Activated CD4-positive, alpha-beta memory T cell treated with anti-CD3 and anti-CD28 coated beads, Interleukin-2, amount 10 ng/mL, durations not matched to agents 7 days and 5 days (primary cell): ENCODE measurements around the gene KCNE3. TPM values are rescaled to one million over a fixed set of nuclear protein-coding genes. Genes with fewer than 3 reads are reported as not detected.

Source experiments
- CTCF ChIA-PET: fragments of 350-600 bp; sonication (Branson Sonifier 250); formaldehyde crosslinking; loops from one replicate; lab custom pipeline; 2021; ENCODE audit warnings: antibody characterized with exemption, inconsistent platforms; lab: Charles Lee
- POLR2A ChIA-PET: fragments of 350-600 bp; sonication (Branson Sonifier 250); formaldehyde crosslinking; loops from one replicate; lab custom pipeline; 2021; ENCODE audit warnings: antibody characterized with exemption; lab: Charles Lee
- DNase-seq: peaks from one replicate; pipeline ENCODE4 v3.0.0-alpha.2; 2020
- H3K27ac Mint-ChIP-seq: one replicate; pipeline ENCODE4 v1.8.0; 2021; ENCODE audit warnings: mild to moderate bottlenecking, mixed read lengths
- H3K27me3 Mint-ChIP-seq: one replicate; pipeline ENCODE4 v1.8.0; 2021; ENCODE audit warnings: mixed read lengths
- H3K36me3 Mint-ChIP-seq: one replicate; pipeline ENCODE4 v1.8.0; 2021; ENCODE audit warnings: low read depth, mixed read lengths
- H3K4me1 Mint-ChIP-seq: one replicate; pipeline ENCODE4 v1.8.0; 2021; ENCODE audit warnings: mixed read lengths
- H3K4me3 Mint-ChIP-seq: one replicate; pipeline ENCODE4 v1.8.0; 2021; ENCODE audit warnings: mild to moderate bottlenecking, mixed read lengths
- H3K9me3 Mint-ChIP-seq: one replicate; pipeline ENCODE4 v1.8.0; 2021; ENCODE audit warnings: mixed read lengths
- total RNA-seq, 2 experiments: library from RNA; stranded (reverse); gene quantifications; one replicate each; pipeline ENCODE4 v1.2.3, GENCODE V29; 2021

KCNE3 gene
- total RNA-seq, 2 experiments from 2014 or later: not detected

DNA sequence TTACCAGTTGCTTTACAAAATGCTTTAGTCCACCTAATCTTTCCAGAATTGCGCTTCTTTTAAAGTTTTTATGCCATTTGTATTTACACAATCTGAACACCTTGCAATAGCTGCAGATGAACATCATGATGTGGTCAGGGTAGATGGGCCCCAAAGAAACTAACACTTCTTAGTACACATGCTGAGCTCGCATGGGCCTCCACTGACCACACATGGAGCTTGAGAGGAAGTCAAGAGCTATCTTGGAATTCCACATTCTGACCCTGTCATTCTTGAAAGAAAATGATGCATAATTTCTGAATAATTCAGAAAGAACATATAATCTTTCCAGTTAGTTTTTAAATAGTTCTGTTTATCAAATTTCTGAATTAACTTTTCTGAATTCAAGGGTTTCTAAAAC, 18.5 kb upstream of the KCNE3 start:
- ChIA-PET POLR2A (no interaction called here), CTCF (no interaction called here)
- H3K4me1 Mint-ChIP-seq: no peaks in the 10 kb centered on the region
- no peaks in the 10 kb centered on the region for H3K36me3 Mint-ChIP-seq
- peaks cover 7% of the 10 kb centered on the region for H3K27me3 Mint-ChIP-seq
- no peak for DNase-seq
- no peak overlapping the region for H3K4me3 Mint-ChIP-seq
- H3K27ac Mint-ChIP-seq: no peak overlapping the region
- H3K9me3 Mint-ChIP-seq: no peaks in the 10 kb centered on the region

DNA sequence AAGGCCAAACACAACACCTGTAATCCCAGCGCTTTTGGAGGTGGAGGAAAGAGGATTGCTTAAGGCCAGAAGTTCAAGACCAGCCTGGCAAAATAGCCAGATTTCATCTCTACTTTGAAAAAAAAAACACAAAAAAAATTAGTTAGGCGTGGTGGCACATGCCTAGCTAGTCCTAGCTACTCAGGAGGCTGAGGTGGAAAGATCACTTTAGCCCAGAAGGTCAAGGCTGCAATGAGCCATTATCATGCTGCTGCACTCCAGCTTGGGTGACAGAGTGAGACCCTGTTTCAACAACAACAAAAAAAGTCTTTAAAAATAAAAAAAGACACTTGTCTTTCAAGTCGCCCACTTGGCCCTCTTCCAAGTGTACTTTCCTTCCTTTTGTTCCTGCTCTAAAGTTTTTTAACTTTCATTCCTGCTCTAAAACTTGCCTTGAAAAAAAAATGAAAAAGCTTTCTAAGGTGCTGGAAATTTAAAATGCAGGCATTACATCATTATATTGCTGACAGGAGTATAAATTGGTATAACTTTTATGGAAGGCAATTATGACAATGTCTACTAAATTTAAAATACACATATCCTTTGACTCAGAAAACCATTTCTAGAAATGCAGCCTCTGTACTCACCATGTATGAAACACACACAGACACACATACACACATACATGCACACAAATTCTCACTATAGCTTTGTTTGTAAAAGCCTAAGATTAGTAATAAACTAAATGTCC, 13.5 kb upstream of the KCNE3 start:
- peaks cover 13% of the 10 kb centered on the region for H3K27me3 Mint-ChIP-seq
- no peaks in the 10 kb centered on the region for H3K9me3 Mint-ChIP-seq
- DNase-seq: no peak
- ChIA-PET POLR2A (no interaction called here), CTCF (interaction anchor here (1.1 kb wide), 2 partner anchors 27 to 31 kb away, joined by 3 to 5 read pairs; no protein-coding TSS in a partner anchor)
- no peaks in the 10 kb centered on the region for H3K36me3 Mint-ChIP-seq
- no peak overlapping the region for H3K27ac Mint-ChIP-seq
- H3K4me3 Mint-ChIP-seq: no peak overlapping the region
- no peaks in the 10 kb centered on the region for H3K4me1 Mint-ChIP-seq

DNA sequence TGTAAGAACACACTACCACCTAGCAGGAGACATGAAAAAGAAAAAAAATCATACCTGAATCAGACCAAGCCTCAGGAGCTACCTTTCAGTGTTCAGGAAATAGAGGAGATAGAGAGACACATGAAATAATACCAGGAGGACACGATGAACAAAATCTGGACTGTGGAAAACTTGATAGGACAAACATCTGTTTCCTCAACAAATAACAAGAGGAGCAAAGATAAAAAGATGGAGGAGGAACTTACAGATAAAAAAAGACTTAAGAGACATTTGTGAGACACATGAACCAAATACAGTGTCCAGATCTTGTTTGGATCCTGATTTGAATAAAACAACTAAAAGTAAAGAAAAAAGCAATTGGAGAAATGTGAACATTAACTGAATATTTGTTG, 12.4 kb upstream of the KCNE3 start:
- ChIA-PET CTCF (no interaction called here), POLR2A (interaction anchor here (1.6 kb wide), 1 partner anchor 15 kb away, joined by 4 read pairs; no protein-coding TSS in a partner anchor)
- H3K36me3 Mint-ChIP-seq: no peaks in the 10 kb centered on the region
- no peaks in the 10 kb centered on the region for H3K4me1 Mint-ChIP-seq
- H3K27ac Mint-ChIP-seq: no peak overlapping the region
- no peak for DNase-seq
- no peaks in the 10 kb centered on the region for H3K9me3 Mint-ChIP-seq
- no peak overlapping the region for H3K4me3 Mint-ChIP-seq
- H3K27me3 Mint-ChIP-seq: peaks cover 11% of the 10 kb centered on the region

DNA sequence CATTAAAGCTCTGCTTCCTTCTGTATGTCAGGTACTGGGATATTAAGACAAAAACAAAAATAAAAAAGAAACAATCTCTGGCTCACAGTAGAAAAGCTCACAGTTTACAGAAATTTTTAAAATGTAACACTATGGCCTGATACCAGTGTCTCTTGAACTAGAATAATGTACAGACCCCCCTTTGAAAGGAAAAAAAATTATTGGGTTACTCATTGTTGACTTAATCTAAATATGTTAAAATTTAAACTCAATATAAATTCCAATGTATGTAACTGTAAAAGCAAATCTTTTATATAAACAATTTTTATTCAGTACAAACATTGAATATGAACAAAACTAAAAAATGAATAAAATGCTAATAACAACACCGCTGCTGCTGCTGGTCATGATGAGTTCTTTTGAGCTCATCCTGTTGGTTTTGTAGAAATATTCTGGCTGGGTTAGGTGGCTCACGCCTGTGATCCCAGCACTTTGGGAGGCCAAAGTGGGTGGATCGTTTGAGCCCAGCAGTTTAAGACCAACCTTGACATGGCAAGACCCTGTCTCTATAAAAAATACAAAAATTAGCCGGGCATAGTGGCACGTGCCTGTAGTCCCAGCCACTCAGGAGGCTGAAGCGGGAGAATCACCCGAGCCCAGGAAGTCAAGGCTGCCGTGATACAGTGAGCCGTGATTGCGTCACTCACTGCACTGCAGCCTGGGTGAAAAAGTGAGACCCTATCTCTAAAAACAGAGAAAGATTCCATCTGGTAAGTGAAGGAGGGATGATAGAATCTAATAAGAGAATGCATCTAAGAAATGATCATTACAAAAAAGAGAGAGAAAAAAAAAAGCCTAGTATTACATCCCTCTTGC, 11.8 kb upstream of the KCNE3 start:
- H3K27ac Mint-ChIP-seq: no peak overlapping the region
- H3K36me3 Mint-ChIP-seq: no peaks in the 10 kb centered on the region
- CTCF ChIA-PET: no interaction called here
- H3K4me1 Mint-ChIP-seq: no peaks in the 10 kb centered on the region
- POLR2A ChIA-PET: interaction anchor here (1.6 kb wide), 1 partner anchor 15 kb away, joined by 4 read pairs; no protein-coding TSS in a partner anchor
- peaks cover 7% of the 10 kb centered on the region for H3K27me3 Mint-ChIP-seq
- no peak for DNase-seq
- no peak overlapping the region for H3K4me3 Mint-ChIP-seq
- H3K9me3 Mint-ChIP-seq: no peaks in the 10 kb centered on the region

DNA sequence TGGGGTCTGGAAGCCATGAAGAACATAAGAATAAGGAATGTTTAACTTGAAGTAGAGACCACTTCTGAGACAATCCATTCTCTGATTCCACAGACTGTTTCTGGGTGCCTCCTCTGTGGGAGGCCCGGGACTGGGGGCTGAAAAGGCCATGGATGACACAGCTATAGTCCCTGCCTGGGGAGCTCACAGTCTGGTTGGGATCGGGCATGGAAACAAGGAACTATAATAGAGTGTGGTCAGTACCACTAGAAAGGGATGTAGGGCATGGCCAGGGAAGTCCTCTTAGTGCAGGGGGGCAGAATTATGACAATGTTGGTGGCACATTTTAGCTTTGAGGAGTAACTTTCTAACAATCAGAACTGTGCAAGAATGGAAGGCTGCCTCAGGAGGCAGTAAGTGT, 9.2 kb upstream of the KCNE3 start:
- POLR2A ChIA-PET: interaction anchor here (1.7 kb wide), 1 partner anchor 17 kb away, joined by 4 read pairs; the partner anchor contains the start of gene LIPT2

DNA sequence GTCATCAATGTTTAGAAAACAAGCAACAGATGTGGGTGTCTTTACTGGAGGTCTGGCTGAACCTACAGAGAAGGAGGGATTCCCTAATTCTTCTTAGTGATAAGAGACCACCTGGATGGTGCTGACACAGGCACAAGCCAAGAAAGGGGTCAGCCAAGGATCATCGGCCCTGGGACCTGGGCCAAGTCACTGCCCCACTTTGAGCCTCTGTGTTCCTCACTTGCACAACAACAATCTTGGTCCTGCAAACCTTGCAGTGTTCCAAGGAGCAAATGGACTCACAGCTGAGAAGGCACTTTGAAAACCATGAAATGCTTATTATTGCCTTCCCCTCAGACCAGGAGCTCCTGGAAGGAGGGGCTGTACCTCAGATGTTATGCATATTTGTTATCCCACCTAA, 7.0 kb upstream of the KCNE3 start:
- ChIA-PET POLR2A (no interaction called here), CTCF (no interaction called here)
- Mint-ChIP-seq H3K9me3 (no peaks in the 10 kb centered on the region), H3K4me3 (no peak overlapping the region), H3K27me3 (peaks cover 2% of the 10 kb centered on the region), H3K4me1 (peaks cover 8% of the 10 kb centered on the region), H3K36me3 (no peaks in the 10 kb centered on the region), H3K27ac (no peak overlapping the region)
- no peak for DNase-seq

More for the DNA sequence above, 9.2 kb upstream of the KCNE3 start:
- H3K27me3 Mint-ChIP-seq: peaks cover 6% of the 10 kb centered on the region
- no peaks in the 10 kb centered on the region for H3K36me3 Mint-ChIP-seq
- H3K4me3 Mint-ChIP-seq: no peak overlapping the region
- H3K9me3 Mint-ChIP-seq: no peaks in the 10 kb centered on the region
- H3K4me1 Mint-ChIP-seq: peaks cover 8% of the 10 kb centered on the region
- CTCF ChIA-PET: interaction anchor here (0.8 to 0.9 kb wide), 3 partner anchors 23 to 27 kb away, joined by 3 to 4 read pairs (median 3); no protein-coding TSS in a partner anchor
- H3K27ac Mint-ChIP-seq: no peak overlapping the region
- DNase-seq: no peak

DNA sequence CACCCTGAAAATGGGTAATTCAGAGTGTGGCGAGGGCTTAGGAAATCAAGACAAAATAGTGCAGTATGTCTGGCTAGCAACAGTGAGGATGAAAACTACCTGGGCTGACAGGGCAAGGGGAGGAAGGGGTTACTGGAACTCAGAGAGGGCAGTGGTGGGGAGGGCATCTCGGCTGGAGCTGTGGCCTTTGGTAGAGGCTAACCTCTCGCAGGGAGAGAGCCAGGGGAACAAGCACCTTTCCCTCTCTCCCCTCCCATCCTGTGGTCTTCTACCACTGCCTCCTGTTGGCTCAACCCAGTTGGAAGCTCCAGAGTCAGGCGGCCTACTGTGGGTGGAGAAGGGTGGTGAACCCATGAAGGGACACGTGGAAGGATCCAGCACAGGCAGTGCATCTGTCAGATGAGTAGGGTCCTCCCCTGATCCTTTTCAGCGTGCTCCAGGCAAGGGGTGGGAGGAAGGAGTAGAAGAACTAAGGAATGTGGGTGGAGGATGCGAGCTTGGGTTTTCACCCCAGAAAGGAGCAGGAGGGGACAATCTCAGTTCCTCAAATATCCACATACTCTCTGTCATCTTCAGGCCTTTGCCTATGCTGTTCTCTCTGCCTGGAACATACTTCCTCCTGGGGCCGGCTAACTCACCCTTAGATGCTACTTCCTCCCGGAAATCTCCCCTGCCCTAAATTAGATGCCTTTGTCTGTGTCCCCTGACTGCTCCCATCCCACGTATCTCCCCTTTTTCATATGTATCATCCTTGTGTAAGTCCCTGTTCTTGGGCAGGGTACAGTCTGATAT, 6.2 kb upstream of the KCNE3 start:
- Mint-ChIP-seq H3K27me3 (peaks cover 5% of the 10 kb centered on the region), H3K9me3 (no peaks in the 10 kb centered on the region)
- CTCF ChIA-PET: interaction anchor here (1.0 kb wide), 1 partner anchor 24 kb away, joined by 4 read pairs; no protein-coding TSS in a partner anchor

DNA sequence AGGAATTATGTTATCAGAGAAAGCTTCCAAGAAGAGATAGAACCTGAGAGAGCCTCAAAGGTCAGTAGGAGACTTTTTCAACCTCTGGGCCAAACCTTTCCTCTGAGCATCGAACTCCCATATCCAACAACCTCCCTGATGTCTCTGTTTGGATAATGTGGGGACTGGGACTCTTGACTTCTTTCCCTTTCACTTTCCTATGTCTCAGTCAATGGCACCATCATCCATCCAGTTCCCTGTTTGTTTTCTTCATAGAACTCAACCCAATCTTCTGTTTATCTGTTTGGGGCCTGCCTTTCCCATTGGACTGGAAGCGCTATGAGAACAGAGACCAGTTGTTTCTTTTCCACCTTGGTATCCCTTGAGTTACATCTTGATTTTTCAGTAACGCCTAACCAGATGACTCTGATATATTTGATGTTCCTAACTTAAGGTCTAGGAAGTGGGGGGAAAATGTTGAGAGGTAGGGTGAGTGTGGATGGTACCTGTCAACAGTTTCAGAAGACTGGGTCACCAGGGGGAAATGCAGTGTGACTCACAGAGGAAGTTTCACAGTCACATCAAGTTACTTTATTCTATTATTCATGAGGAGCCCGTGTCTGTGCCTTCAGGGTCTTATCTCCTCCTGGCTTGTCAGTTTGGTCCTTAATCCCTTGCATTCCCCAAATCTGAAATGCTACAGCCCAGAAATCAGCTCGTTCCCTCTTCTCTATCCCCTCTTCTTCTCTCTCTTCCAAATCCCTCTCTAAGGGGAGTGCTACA, 4.5 kb upstream of the KCNE3 start:
- no peak for DNase-seq
- Mint-ChIP-seq H3K36me3 (no peaks in the 10 kb centered on the region), H3K27me3 (peaks cover 16% of the 10 kb centered on the region), H3K9me3 (no peaks in the 10 kb centered on the region), H3K4me1 (peaks cover 16% of the 10 kb centered on the region), H3K4me3 (no peak overlapping the region), H3K27ac (no peak overlapping the region)
- POLR2A ChIA-PET: interaction anchor here (0.6 kb wide), 1 partner anchor 264 kb away, joined by 3 read pairs; no protein-coding TSS in a partner anchor
- CTCF ChIA-PET: no interaction called here

More for the DNA sequence above, 6.2 kb upstream of the KCNE3 start:
- H3K4me3 Mint-ChIP-seq: no peak overlapping the region
- peaks cover 9% of the 10 kb centered on the region for H3K4me1 Mint-ChIP-seq
- H3K36me3 Mint-ChIP-seq: no peaks in the 10 kb centered on the region
- DNase-seq: no peak
- POLR2A ChIA-PET: no interaction called here
- H3K27ac Mint-ChIP-seq: no peak overlapping the region

DNA sequence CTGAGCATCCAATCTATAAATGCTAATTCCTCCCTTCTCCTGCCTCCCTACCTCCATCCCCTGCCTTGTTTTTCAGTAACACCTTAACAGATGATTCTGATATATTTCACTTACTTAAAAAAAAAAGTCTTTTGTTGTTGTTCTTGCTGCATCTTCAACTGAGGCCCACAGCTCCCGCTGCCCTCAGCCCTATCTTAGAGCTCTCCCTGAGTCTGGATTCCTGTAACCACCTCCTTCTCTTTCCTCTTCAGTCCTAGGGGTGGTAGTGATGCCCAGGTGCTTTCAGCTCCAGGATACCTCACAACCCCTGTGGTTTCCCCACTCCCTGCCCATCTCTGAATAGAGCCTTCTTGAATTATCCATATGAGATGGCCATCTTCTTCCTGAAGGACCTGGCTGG, 3.7 kb upstream of the KCNE3 start:
- Mint-ChIP-seq H3K4me1 (peaks cover 16% of the 10 kb centered on the region), H3K4me3 (no peak overlapping the region), H3K27ac (no peak overlapping the region), H3K9me3 (no peaks in the 10 kb centered on the region), H3K36me3 (no peaks in the 10 kb centered on the region), H3K27me3 (peaks cover 21% of the 10 kb centered on the region)
- ChIA-PET CTCF (no interaction called here), POLR2A (no interaction called here)
- DNase-seq: no peak

DNA sequence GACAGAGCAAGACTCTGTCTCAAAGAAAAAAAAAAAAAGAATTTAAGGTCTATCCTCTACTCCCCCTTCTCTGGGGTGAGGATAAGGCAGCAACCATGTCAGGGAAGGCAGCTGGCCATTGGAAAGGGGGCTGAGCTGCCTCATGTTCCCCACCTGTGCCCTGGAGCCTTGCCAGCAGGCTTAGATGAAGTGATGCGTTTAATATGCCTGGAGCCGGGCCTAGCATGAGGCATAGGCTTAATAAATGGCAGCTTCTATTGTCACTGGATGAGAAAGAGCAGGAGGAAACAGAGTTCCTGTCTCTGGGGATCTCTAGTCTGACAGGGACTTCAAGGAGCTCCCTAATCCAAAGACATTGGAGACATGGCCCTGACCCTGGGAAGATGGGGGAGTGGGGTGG, 3.2 kb upstream of the KCNE3 start:
- Mint-ChIP-seq H3K4me1 (peaks cover 16% of the 10 kb centered on the region), H3K27me3 (peaks cover 26% of the 10 kb centered on the region), H3K36me3 (no peaks in the 10 kb centered on the region), H3K4me3 (no peak overlapping the region), H3K27ac (no peak overlapping the region), H3K9me3 (no peaks in the 10 kb centered on the region)
- ChIA-PET CTCF (no interaction called here), POLR2A (no interaction called here)
- DNase-seq: no peak

DNA sequence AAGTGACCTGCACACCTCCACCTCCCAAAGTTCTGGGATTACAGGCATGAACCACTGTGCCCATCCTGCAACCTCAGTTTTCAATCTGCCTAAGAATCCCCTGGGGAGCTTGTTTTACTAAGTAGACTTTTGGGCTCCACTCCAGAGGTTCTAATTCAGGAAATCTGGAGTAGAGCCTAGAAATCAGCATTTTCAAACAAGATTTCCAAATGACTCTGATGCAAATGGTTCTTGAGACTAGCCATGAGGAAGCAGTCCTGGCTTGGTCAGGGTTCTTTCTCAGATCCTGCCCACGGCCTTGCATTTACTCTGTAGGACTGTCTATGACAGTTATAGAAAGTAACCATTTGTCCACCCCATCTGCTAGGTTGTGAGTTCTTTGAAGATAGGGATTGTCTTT, 1.6 kb upstream of the KCNE3 start:
- no peaks in the 10 kb centered on the region for H3K9me3 Mint-ChIP-seq
- H3K27me3 Mint-ChIP-seq: peaks cover 37% of the 10 kb centered on the region
- no peak overlapping the region for H3K27ac Mint-ChIP-seq
- POLR2A ChIA-PET: interaction anchor here (1.1 kb wide), 1 partner anchor 24 kb away, joined by 4 read pairs; the partner anchor contains the start of gene LIPT2
- peaks cover 16% of the 10 kb centered on the region for H3K4me1 Mint-ChIP-seq
- no peaks in the 10 kb centered on the region for H3K36me3 Mint-ChIP-seq
- CTCF ChIA-PET: no interaction called here
- DNase-seq: no peak
- H3K4me3 Mint-ChIP-seq: no peak overlapping the region

DNA sequence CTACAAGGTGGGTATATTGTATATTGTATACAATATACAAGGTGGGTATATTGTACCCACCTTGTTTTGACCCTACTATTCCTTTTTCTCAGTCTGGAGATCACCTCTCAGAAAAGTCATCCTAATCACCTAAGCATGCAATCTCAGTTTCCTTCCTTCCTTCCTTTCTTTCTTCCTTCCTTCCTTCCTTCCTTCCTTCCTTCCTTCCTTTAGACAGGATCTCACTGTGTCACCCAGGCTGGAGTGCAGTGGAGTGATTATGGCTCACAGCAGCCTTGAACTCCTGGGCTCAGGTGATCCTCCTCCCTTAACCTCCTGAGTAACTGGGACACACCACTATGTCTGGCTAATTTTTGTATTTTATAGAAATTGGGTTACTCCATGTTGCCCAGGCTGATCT, 1.2 kb upstream of the KCNE3 start:
- CTCF ChIA-PET: no interaction called here
- Mint-ChIP-seq H3K9me3 (no peaks in the 10 kb centered on the region), H3K36me3 (no peaks in the 10 kb centered on the region), H3K4me3 (no peak overlapping the region), H3K27ac (no peak overlapping the region), H3K4me1 (peaks cover 16% of the 10 kb centered on the region), H3K27me3 (peaks cover 37% of the 10 kb centered on the region)
- no peak for DNase-seq
- POLR2A ChIA-PET: no interaction called here
